Caki2 (cell line): Measurements from ENCODE around the gene MYO1A. TPM values are rescaled to one million over a fixed set of nuclear protein-coding genes. Genes with fewer than 3 reads are reported as not detected.
"Not testable (repeated sequence)": the region's sequence is repeated elsewhere in the genome, so short reads cannot be mapped to it uniquely, and the experiment has no call there.

Source experiments
- DNase-seq: peaks from one replicate; pipeline ENCODE4 v3.0.0-alpha.2; 2015; ENCODE audit warnings: low read depth
- in situ Hi-C: cut with HindIII; loops from 2 replicates; pipeline ENCODE4 v1.10.0; 2016; ENCODE audit warnings: low sequenced_read_pairs, low pct_unique_long_range_greater_than_20kb, mixed read lengths
- total RNA-seq: library from RNA; depleted of rRNA; stranded (reverse); fragments of >200 nt; shearing (Covaris generic); gene quantifications from 2 replicates; pipeline ENCODE4 v1.2.3, GENCODE V29; 2014; ENCODE audit warnings: low replicate concordance

Gene MYO1A
- total RNA-seq, 1 experiment from 2014 or later: not detected

- DNase-seq: no peak
- in situ Hi-C loops: no loop called here
Observed at GRCh38 chr12:57029457-57029856, 20.5 kb downstream of the MYO1A start.

- in situ Hi-C loops: no loop called here
- DNase-seq: no peak
Observed at GRCh38 chr12:57027805-57028153, 22.1 kb downstream of the MYO1A start.

- DNase-seq: no peak
- in situ Hi-C loops: no loop called here
Observed at GRCh38 chr12:57027011-57027804, 22.7 kb downstream of the MYO1A start.

GRCh38 chr12:57025196-57025595 is 24.7 kb downstream of the MYO1A start:
- in situ Hi-C loops: no loop called here
- no peak for DNase-seq

GRCh38 chr12:57022324-57022723 is 27.6 kb downstream of the MYO1A start:
- DNase-seq, in situ Hi-C loops: not testable (repeated sequence)

- in situ Hi-C loops: no loop called here
- no peak for DNase-seq
Observed at GRCh38 chr12:57019983-57020719, 29.8 kb downstream of the MYO1A start.

- DNase-seq: no peak
- in situ Hi-C loops: no loop called here
Observed at GRCh38 chr12:57018906-57019305, 31.0 kb downstream of the MYO1A start.

GRCh38 chr12:57018353-57018752 is 31.6 kb downstream of the MYO1A start:
- in situ Hi-C loops, DNase-seq: not testable (repeated sequence)

GRCh38 chr12:57016348-57016747 is 33.6 kb downstream of the MYO1A start, which contains the start of gene TAC3:
Gene TAC3 (minus strand): TSS chr12:57016529. CDS start chr12:57015797, 732 bp downstream.
- in situ Hi-C loops: no loop called here
- DNase-seq: no peak

GRCh38 chr12:57012600-57013465 is 37.1 kb downstream of the MYO1A start:
- DNase-seq: no peak
- in situ Hi-C loops: no loop called here

GRCh38 chr12:57011438-57012424 is 38.2 kb downstream of the MYO1A start:
- in situ Hi-C loops: no loop called here
- DNase-seq: no peak

- in situ Hi-C loops: no loop called here
- no peak for DNase-seq
Observed at GRCh38 chr12:57010627-57011247, 39.2 kb downstream of the MYO1A start.

GRCh38 chr12:57009949-57010626 is 39.8 kb downstream of the MYO1A start:
- in situ Hi-C loops: no loop called here

GRCh38 chr12:57008178-57008577 is 41.8 kb downstream of the MYO1A start:
- in situ Hi-C loops: no loop called here
- peak; percentile 59 for DNase-seq

More at GRCh38 chr12:57009949-57010626, 39.8 kb downstream of the MYO1A start:
- DNase-seq: no peak

GRCh38 chr12:57006809-57007475 is 43.0 kb downstream of the MYO1A start:
- in situ Hi-C loops: no loop called here
- DNase-seq: peak; percentile 34
